Stimulated activated CD8-positive, alpha-beta memory T cell treated with anti-CD3 and anti-CD28 coated beads, Interleukin-7, amount 100 ng/mL, for 1 hour (primary cell): ENCODE results near the gene UPK3BL2.
"Not testable (repeated sequence)": the region's sequence is repeated elsewhere in the genome, so short reads cannot be mapped to it uniquely, and the experiment has no call there.

Experiments
- DNase-seq, 2 donors: peaks; one replicate each; pipeline ENCODE4 v3.0.0-alpha.2; 2020; ENCODE audit warnings: low read depth in 2 of 2

Gene UPK3BL2

DNA sequence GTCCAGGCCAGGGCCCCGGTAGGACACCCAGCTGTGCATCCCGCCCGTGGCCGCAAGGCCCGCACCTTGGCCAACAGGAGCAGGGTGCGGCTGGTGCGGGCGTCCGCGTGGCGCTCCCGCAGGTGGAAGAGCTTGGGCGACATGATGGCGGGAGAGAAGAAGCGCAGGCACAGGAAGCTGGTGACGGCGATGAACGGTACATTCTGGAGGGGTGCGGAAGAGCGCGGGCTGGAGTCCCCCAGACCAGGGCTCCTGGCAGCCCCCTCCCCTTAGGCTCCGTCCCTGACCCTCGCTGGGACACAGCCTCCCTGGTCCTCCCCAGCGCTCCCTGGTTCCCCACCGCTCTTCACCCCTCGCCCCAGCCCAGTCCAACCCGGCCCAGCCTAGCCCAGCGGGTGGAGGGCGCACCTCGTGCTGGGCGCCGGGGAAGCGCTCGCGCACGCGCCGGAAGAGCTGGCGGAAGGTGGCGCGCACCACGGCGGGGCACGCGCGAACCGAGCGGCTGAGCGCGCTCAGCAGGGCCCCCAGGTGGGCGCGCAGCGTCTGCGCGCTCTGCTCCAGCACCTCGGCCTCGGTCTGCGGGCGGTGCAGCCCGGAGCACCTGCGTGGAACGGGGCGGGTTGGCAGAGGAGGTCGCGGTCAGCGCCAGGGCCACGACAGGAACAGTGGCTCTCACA is 48.9 kb downstream of the UPK3BL2 start:
- not testable (repeated sequence) for DNase-seq

GRCh38 chr7:102494026-102494425 is 49.5 kb downstream of the UPK3BL2 start:
- not testable (repeated sequence) for DNase-seq

DNA sequence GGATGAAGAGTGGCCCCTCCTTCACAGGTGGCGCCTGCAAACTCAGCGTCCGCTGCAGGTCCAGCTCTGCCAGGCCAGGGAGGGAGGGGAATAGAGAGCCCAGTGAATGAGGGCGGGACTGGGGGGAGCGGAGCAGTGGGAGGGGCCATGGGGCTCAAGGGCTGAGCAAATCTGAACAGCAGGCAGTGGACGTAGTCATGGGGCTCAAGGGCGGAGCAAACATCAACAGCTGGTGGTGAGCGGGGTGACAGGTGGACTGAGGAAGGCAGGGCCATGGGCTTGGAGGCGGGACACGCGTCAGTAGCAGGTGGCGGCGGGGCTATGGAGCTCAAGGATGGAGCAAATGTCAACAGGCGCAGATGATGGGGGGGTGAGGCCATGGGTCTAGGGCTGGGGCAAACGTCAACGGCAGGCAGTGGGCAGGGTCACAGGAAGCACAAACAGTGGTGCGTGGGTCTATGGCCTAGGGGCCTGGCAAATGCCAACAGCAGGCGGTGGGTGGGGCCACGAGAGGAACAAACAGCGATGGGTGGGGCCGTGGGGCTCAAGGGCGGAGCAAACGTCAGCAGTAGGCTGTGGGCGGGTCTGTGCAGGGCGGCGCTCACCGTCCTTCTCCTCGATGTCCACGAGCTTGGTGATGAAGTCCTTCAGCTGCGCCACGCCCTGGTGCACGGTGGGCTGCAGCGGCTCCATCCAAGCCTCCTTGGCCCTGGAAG is 50.1 kb downstream of the UPK3BL2 start:
- not testable (repeated sequence) for DNase-seq

DNA sequence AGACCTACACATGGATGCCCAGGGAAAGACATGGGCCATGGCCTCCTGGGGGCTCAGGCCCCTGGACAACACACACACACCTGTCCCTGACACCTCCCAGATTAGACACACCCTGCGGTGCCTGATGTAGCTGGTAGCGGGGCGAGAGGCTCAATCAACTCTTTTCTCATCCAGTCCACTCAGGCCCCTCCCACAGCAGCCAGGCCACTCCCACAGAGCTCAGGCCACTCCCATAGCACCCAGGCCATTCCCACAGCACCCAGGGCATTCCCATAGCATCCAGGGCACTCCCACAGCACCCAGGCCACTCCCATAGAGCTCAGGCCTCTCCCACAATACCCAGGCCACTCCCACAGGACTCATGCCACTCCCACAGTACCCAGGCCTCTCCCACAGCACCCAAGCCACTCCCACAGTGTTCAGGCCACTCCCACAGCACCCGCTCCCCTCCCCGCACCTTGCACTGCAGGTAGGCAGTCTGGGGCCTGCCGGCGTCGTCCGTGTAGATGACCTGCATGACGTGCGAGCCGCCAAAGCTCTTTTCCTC is 52.9 kb downstream of the UPK3BL2 start:
- DNase-seq: not testable (repeated sequence)
